ENCODE measurements around the gene SHROOM2.
A peak's percentile ranks its signal among the peaks of the same experiment; 100 is the strongest.

The SHROOM2 gene

DNA sequence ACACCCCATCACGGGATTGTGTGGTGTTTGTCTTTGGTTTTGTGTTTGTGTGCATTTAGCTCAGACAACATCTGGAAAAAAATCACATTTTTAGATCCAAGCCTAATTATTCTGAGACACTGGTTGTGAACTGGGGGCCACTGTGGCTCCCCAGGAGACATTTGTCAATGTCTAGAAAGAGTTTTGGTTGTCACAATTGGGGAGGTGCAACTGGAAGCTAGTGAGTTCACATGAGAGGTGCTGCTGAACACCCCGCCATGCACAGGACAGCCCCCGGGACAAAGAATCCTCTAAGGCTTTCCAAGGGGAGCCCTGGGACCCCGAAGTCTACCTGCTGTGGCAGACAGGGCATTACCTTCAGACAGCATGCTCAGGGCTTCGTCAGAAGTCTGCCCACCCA is 47.1 kb upstream of the SHROOM2 start:
- TF ChIP-seq REST (IDR thresholded peaks at IDR 0.05; ENCODE audit: insufficient replicate concordance, low read depth) (no peak), SPI1 (IDR thresholded peaks at IDR 0.05; ENCODE audit: borderline replicate concordance, low read depth) (no peak), GABPA (IDR thresholded peaks at IDR 0.05; ENCODE audit: low read depth) (no peak), CTCF (IDR thresholded peaks at IDR 0.05; ENCODE audit: insufficient read depth, low read length) (no peak), POLR2AphosphoS5 (IDR thresholded peaks at IDR 0.05; ENCODE audit: low read depth) (no peak)
- Histone ChIP-seq H3K27ac (replicated peaks) (no peak overlapping the region), H3K27me3 (ENCODE audit: insufficient read depth, poor library complexity, severe bottlenecking) (no peaks in the 10 kb centered on the region), H3K4me3 (replicated peaks; ENCODE audit: insufficient read depth, low read length) (no peak overlapping the region)
- no peak for DNase-seq (ENCODE audit: low read depth in 1 of 2, low spot score in 1 of 2)

DNA sequence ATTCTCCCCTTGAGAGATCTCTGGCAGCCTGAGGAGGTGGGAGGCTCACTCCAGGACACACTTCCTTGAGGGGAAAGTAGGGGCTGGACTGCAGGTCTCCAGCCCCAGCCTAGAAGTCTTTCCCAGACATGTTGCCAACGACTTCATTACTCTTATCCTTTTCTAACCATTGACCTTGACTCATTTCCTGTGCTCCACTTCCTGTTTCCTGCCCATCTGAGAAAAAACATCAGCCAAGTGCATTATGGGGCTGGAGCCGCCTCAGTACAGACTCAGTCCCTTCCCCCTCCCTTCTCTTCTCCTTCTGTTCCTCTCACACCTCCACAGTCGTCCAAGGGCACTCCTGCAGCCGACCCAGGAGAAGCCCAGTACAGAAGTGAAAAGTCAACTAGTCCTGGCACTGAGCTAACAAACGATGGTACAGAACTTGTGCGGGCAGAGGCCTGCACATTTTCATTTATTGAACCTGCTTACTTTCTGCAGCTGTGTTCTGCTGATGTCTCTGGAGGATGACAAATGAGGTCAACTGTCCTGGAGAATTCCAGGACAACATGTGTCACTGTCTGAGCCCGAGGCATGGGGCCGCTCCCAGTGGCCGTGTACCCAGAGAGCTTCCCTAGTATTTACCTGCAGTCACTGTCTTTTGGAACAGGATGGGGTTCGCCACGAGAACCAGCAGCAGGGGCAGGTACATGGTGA is 40.7 kb upstream of the SHROOM2 start:
- Histone ChIP-seq H3K27me3 (ENCODE audit: insufficient read depth, poor library complexity, severe bottlenecking) (peaks cover 3% of the 10 kb centered on the region), H3K4me3 (replicated peaks; ENCODE audit: insufficient read depth, low read length) (no peak overlapping the region), H3K27ac (replicated peaks) (no peak overlapping the region)
- no peak for DNase-seq (ENCODE audit: low read depth in 1 of 2, low spot score in 1 of 2)
- TF ChIP-seq REST (IDR thresholded peaks at IDR 0.05; ENCODE audit: insufficient replicate concordance, low read depth) (no peak), CTCF (IDR thresholded peaks at IDR 0.05; ENCODE audit: insufficient read depth, low read length) (no peak), POLR2AphosphoS5 (IDR thresholded peaks at IDR 0.05; ENCODE audit: low read depth) (no peak), GABPA (IDR thresholded peaks at IDR 0.05; ENCODE audit: low read depth) (0 out of 2 replicates have a peak, but pooled peaks have one; percentile 25)

DNA sequence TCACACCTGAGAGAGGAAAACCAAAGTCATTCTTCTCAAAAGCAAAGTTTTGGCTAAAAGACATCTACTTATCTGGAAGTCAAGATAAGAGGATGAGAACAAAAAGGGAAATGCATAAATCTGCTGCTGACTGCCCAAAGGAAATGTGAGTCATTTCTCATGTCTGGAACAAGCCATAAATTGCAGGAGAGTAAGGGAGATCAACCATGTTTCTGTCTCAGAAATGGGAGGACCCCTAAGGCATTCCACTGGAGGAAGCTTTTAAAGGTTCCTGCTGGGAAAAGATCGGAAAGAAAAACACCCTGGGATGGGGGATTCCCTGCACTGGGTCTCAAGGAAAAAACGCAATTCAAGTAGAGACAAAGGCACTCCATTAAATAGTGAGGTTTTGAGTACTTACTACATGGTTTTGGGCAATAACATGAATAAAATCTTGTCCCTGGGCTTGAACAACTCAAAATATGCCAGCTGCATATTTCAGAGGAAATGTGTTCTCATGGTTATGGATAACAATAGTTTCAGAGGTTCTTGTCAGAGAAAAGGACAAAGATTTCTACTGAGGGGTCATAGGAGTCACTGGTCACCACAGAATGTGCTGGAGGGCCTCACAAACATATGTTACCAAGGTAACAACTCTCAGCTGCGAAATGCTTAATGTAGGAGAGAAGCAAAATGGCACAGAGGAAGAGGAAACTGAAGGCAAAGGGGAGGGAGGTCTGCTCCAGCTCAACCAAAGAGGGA is 39.9 kb upstream of the SHROOM2 start:
- no peak for TF ChIP-seq SPI1 (IDR thresholded peaks at IDR 0.05; ENCODE audit: borderline replicate concordance, low read depth)
- Histone ChIP-seq H3K27ac (replicated peaks) (no peak overlapping the region), H3K4me3 (replicated peaks; ENCODE audit: insufficient read depth, low read length) (no peak overlapping the region), H3K27me3 (ENCODE audit: insufficient read depth, poor library complexity, severe bottlenecking) (peaks cover 3% of the 10 kb centered on the region)
- DNase-seq (ENCODE audit: low read depth in 1 of 2, low spot score in 1 of 2): no peak

DNA sequence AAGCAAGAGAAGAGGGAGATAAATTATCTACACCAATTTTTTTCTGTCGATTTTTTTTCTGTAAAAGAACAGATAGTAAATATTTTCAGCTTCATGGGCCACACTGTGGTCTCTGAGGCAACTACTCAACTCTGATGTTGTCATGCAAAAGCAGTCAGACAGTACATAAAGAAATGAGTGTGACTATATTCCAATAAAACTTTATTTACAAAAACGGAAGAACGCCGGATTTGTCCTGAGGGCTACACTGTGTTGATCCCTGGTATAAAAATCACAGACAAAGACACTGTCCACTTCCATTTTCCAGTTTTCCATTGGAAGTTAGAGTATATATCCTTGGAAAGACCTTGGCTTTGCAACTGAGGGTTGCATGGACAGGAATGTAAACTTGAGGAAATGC is 38.6 kb upstream of the SHROOM2 start:
- Histone ChIP-seq H3K27ac (replicated peaks) (no peak overlapping the region), H3K4me3 (replicated peaks; ENCODE audit: insufficient read depth, low read length) (no peak overlapping the region), H3K27me3 (ENCODE audit: insufficient read depth, poor library complexity, severe bottlenecking) (peaks cover 3% of the 10 kb centered on the region)
- TF ChIP-seq POLR2AphosphoS5 (IDR thresholded peaks at IDR 0.05; ENCODE audit: low read depth): no peak
- no peak for TF ChIP-seq CTCF (IDR thresholded peaks at IDR 0.05; ENCODE audit: insufficient read depth, low read length)
- no peak for TF ChIP-seq GABPA (IDR thresholded peaks at IDR 0.05; ENCODE audit: low read depth)
- TF ChIP-seq SPI1 (IDR thresholded peaks at IDR 0.05; ENCODE audit: borderline replicate concordance, low read depth): no peak
- no peak for TF ChIP-seq REST (IDR thresholded peaks at IDR 0.05; ENCODE audit: insufficient replicate concordance, low read depth)
- DNase-seq (ENCODE audit: low read depth in 1 of 2, low spot score in 1 of 2): no peak

Measured in HL-60 (cell line).